CD4-positive, alpha-beta T cell treated with Interleukin-17A for 4 hours (primary cell): ENCODE results near the gene NBPF12.
"Not testable (repeated sequence)": the region's sequence is repeated elsewhere in the genome, so short reads cannot be mapped to it uniquely, and the experiment has no call there.

Source experiments
- DNase-seq: peaks from one replicate; pipeline ENCODE4 v3.0.0-alpha.2; 2020; ENCODE audit warnings: mixed read lengths

Gene NBPF12

DNA sequence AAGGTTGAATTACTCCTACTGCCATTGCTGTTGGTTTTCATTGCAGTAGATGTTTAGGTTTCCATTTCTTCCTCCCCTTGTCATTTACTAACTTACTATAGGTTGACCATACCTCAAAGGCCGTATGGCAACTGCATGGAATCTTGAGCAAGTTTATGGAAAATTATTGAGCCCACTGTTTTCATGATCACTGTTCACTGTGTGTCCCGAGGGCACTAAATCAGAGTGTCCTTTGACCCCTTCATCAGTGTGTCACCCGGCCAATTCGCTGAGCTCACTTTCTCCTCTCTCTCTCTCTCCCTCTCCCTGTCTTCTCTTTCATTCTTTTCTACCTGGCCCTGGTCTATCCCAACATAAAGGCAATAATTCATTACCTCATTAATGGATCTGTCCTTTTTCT, 47.7 kb downstream of the NBPF12 start:
- not testable (repeated sequence) for DNase-seq

DNA sequence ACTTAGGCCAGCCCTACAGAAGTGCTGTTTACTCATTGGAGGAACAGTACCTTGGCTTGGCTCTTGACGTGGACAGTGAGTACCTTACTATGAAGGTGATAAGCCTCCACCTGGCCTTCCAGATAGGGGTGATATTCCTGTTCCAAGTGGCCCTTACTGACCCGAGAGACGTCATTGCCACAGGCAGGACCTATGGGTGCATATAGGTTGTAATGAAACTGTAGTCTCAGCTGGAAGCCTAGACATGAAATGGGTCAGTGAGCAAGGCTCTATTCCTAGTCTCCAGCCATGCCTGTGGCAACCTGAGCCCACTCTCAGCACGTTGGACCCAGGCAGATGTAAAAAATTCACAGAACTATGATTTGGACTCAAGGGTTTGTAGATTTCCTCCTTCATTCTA, 48.3 kb downstream of the NBPF12 start:
- DNase-seq, result not testable (repeated sequence)

GRCh38 chr1:146987502-146987901, 49.4 kb downstream of the NBPF12 start:
- not testable (repeated sequence) for DNase-seq

- DNase-seq, result not testable (repeated sequence)
Observed at GRCh38 chr1:146989455-146989854, 51.3 kb downstream of the NBPF12 start.

GRCh38 chr1:147008495-147008894, 70.4 kb downstream of the NBPF12 start:
- not testable (repeated sequence) for DNase-seq

DNA sequence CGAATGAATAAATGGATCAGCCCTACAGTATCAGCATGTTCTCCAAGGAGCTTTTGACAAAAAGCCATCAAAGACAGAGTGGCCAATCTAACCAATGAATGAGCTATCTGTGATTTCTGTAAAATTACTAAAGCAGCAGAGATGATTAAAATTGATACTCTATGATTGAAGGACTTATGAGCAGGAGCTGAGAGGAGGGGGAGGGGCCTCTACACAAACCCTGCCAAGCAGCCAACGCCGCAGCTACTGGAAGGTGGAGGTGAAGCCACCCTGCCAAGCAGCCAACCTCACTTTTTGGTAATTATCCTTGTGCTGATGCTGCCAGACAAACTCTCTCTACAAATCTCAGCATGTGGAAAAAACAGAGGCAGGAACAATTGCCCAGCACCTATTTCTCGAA, 88.9 kb downstream of the NBPF12 start:
- not testable (repeated sequence) for DNase-seq

DNA sequence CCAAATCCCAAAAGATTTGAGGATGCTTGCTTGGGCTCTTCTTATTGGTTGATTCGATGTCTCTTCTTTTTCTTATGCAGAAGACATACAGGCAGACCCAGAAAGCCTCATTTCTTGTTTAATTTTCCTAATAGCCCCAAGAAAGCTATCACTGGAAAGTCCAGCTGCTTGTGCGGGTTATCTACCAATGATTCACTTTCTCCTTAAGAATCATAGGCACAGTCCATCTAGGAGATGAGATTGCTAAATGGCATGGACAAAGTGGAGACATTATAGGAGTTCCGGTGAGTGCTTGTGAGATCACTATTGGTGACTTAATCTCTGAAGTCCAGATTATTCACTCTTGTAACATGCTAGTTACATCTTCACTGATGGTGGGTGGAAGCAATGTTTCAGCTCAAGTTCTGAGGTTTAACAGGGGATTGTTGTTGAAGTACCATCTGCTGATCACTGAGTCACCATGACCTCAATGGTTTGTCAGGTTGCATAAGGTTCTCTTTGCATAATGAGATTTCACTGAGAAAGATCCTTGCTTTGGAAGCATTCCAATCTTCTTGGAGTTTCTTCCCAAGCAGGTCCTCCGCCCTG, 92.0 kb downstream of the NBPF12 start:
- not testable (repeated sequence) for DNase-seq

DNA sequence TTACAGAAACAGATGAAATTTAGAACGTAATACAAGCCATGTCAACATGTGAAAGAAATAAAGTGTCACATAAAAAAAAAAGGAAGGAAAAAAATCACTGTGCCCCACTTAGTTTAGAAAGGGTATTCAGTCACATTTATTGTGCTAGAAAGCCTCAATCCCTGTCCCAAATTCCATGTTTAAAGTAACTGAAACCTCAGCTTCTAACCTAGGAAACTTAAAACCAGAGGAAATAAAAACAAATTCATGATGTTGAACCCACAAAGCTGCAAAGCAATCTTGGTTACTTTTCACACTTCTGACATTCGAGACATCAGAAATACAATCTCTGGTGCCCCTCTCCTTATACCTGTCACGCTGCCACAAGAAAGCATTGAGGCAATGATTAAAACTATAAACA, 101.8 kb downstream of the NBPF12 start:
- no peak for DNase-seq

DNA sequence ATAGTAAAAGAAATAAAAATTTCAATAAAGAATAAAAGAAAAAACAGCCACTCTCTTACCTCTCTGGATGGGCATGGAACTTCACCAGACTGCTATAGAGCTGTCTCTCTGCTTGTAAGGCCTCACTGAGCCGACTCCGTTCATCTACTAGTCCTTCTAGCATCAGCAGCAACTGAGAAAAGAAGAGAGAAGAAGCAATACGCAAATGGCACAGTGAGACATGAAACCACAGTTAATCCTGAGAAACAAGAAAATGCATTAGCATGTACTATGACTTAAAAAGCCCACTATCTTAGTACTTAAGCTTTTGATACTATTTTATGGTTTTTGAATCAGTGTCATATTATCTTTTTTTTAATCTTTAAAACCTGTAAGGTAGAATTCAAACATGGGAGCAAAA, 104.8 kb downstream of the NBPF12 start:
- not testable (repeated sequence) for DNase-seq

- DNase-seq, result not testable (repeated sequence)
Observed at GRCh38 chr1:147044511-147044910, 106.4 kb downstream of the NBPF12 start.
